ENCODE measurements around the gene EXPH5. TPM values are rescaled to one million over a fixed set of nuclear protein-coding genes. Genes with fewer than 3 reads are reported as not detected.

The EXPH5 gene
- total and polyA plus RNA-seq, 9 of the 15 experiments (the other 6 are each of a cell fraction or from before 2014, with no cell fraction given) = 1.3 to 8.5 (median 4.8) TPM

DNA sequence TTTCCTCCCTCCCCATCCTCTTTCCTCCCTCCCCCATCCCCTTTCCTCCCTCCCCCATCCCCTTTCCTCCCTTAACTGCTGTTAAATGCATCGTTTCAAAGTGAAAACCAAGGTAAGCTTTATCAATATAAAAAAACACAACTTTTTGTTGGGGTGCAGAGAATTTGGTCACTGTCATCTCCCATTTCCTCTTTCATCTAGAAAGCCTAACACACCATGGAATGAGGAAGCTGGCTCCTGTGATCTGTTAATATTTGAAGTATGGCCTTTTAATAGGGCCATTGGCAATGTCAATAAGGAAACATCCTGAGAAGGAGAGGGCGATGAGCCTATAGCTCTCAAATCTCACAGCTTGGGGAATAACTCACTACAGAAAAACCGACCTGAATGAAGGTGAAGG lies 7.0 kb downstream of the EXPH5 start:
- H3K79me2 ChIP-seq (ENCODE audit: control insufficient read depth, insufficient read depth, low read length) = peaks cover 25% of the 10 kb centered on the region
- no peaks in the 10 kb centered on the region for H3K9me1 ChIP-seq (ENCODE audit: control insufficient read depth, insufficient read depth, low read length)
- ChIA-PET POLR2A (no interaction called here), CTCF (ENCODE audit: low intra/inter-chr PET ratio) (interaction anchor here (0.6 kb wide), 1 partner anchor 68 kb away, joined by 3 read pairs; no protein-coding TSS in a partner anchor)
- intact Hi-C loops (cut with micrococcal nuclease) = no loop called here
- WGBS (ENCODE audit: insufficient coverage, low coverage, missing lambda C conversion rate) = 61% methylated on average over 3 of the region's 3 CpGs
- no peak overlapping the region for H3K4me3 ChIP-seq
- in situ Hi-C loops (cut with MboI) = no loop called here
- no peaks in the 10 kb centered on the region for H3K9me3 ChIP-seq (replicated peaks; ENCODE audit: control insufficient read depth, insufficient read depth, low read depth, low read length)
- H2AFZ ChIP-seq (ENCODE audit: low read depth, low read length) = no peak overlapping the region
- ATAC-seq (no peak), FAIRE-seq (no peak), DNase-seq (ENCODE audit: extremely low read depth in 1 of 4, low spot score in 3 of 4) (no peak)
- H3K36me3 ChIP-seq (ENCODE audit: control insufficient read depth, insufficient read depth, low read length) = peaks cover 3% of the 10 kb centered on the region; the same call in 1 of the 3 replicates
- no TSS peak for BruUV-seq (replicated peaks)
- H3K4me2 ChIP-seq (ENCODE audit: insufficient read depth, low read length) = no peak overlapping the region
- 0 out of 2 replicates have a peak, but pooled peaks cover under 1% of the 10 kb centered on the region for H4K20me1 ChIP-seq (replicated peaks; ENCODE audit: control insufficient read depth, insufficient read depth, low read length)
- H3K4me1 ChIP-seq (replicated peaks in 1 of 2; ENCODE audit: control insufficient read depth in 2 of 2, insufficient read depth in 2 of 2, low read length in 2 of 2) = peaks cover 0 to 10% of the 10 kb centered on the region in 2 experiments; a peak in 2 of 5 replicates
- no peaks in the 10 kb centered on the region for H3K27me3 ChIP-seq (ENCODE audit: control insufficient read depth in 2 of 2, insufficient read depth in 2 of 2, low read length in 2 of 2)
- no peak overlapping the region for H3K9ac ChIP-seq (ENCODE audit: insufficient read depth in 1 of 2, low read depth in 2 of 2, low read length in 2 of 2)
- no peak overlapping the region for H3K27ac ChIP-seq (ENCODE audit: extremely low read depth, low read depth, low read length)
- TF ChIP-seq, protein P1, sequence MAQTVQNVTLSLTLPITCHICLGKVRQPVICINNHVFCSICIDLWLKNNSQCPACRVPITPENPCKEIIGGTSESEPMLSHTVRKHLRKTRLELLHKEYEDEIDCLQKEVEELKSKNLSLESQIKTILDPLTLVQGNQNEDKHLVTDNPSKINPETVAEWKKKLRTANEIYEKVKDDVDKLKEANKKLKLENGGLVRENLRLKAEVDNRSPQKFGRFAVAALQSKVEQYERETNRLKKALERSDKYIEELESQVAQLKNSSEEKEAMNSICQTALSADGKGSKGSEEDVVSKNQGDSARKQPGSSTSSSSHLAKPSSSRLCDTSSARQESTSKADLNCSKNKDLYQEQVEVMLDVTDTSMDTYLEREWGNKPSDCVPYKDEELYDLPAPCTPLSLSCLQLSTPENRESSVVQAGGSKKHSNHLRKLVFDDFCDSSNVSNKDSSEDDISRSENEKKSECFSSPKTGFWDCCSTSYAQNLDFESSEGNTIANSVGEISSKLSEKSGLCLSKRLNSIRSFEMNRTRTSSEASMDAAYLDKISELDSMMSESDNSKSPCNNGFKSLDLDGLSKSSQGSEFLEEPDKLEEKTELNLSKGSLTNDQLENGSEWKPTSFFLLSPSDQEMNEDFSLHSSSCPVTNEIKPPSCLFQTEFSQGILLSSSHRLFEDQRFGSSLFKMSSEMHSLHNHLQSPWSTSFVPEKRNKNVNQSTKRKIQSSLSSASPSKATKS (CRISPR knock-in tag; IDR thresholded peaks at IDR 0.05) = no peak
- no peak for TF ChIP-seq EP300 (IDR thresholded peaks at IDR 0.05; ENCODE audit: low read length)
- peak; percentile 42; the same call in 1 of the 2 replicates for TF ChIP-seq SPI1 (IDR thresholded peaks at IDR 0.05; ENCODE audit: borderline replicate concordance, low read depth, low read length)
- TF ChIP-seq, protein P2, sequence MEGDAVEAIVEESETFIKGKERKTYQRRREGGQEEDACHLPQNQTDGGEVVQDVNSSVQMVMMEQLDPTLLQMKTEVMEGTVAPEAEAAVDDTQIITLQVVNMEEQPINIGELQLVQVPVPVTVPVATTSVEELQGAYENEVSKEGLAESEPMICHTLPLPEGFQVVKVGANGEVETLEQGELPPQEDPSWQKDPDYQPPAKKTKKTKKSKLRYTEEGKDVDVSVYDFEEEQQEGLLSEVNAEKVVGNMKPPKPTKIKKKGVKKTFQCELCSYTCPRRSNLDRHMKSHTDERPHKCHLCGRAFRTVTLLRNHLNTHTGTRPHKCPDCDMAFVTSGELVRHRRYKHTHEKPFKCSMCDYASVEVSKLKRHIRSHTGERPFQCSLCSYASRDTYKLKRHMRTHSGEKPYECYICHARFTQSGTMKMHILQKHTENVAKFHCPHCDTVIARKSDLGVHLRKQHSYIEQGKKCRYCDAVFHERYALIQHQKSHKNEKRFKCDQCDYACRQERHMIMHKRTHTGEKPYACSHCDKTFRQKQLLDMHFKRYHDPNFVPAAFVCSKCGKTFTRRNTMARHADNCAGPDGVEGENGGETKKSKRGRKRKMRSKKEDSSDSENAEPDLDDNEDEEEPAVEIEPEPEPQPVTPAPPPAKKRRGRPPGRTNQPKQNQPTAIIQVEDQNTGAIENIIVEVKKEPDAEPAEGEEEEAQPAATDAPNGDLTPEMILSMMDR (IDR thresholded peaks at IDR 0.05 in 2 of 3, conservative IDR thresholded peaks at IDR 0.05 in 1 of 3; ENCODE audit: insufficient read depth in 2 of 3, low read depth in 1 of 3, low read length in 3 of 3) = no peak
- TF ChIP-seq RUNX1 (IDR thresholded peaks at IDR 0.05; ENCODE audit: low read depth) = no peak
- TF ChIP-seq NUFIP1 (IDR thresholded peaks at IDR 0.05; ENCODE audit: partially characterized antibody) = no peak
- no peak for TF ChIP-seq POU5F1 (IDR thresholded peaks at IDR 0.05; ENCODE audit: borderline replicate concordance, low read depth, low read length, partially characterized antibody)
- TF ChIP-seq PCBP2 (IDR thresholded peaks at IDR 0.05; ENCODE audit: low read depth, low read length, poor library complexity, severe bottlenecking) = peak; percentile 77
- no peak for TF ChIP-seq NFATC3 (IDR thresholded peaks at IDR 0.05)
- peak; percentile 77 for TF ChIP-seq HNRNPK (IDR thresholded peaks at IDR 0.05; ENCODE audit: low read depth, low read length, poor library complexity, severe bottlenecking)
- no peak for TF ChIP-seq PHB2 (IDR thresholded peaks at IDR 0.05; ENCODE audit: low read depth)
- TF ChIP-seq, protein P3, sequence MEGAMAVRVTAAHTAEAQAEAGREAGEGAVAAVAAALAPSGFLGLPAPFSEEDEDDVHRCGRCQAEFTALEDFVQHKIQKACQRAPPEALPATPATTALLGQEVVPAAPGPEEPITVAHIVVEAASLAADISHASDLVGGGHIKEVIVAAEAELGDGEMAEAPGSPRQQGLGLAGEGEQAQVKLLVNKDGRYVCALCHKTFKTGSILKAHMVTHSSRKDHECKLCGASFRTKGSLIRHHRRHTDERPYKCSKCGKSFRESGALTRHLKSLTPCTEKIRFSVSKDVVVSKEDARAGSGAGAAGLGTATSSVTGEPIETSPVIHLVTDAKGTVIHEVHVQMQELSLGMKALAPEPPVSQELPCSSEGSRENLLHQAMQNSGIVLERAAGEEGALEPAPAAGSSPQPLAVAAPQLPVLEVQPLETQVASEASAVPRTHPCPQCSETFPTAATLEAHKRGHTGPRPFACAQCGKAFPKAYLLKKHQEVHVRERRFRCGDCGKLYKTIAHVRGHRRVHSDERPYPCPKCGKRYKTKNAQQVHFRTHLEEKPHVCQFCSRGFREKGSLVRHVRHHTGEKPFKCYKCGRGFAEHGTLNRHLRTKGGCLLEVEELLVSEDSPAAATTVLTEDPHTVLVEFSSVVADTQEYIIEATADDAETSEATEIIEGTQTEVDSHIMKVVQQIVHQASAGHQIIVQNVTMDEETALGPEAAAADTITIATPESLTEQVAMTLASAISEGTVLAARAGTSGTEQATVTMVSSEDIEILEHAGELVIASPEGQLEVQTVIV (CRISPR knock-in tag; IDR thresholded peaks at IDR 0.05; ENCODE audit: borderline replicate concordance) = no peak
